COLO829 (cell line): ENCODE results near the gene CNTN5.

Experiments
- DNase-seq: peaks from one replicate; pipeline ENCODE4 v3.0.0; 2012; ENCODE audit warnings: low spot score

The CNTN5 gene

DNA sequence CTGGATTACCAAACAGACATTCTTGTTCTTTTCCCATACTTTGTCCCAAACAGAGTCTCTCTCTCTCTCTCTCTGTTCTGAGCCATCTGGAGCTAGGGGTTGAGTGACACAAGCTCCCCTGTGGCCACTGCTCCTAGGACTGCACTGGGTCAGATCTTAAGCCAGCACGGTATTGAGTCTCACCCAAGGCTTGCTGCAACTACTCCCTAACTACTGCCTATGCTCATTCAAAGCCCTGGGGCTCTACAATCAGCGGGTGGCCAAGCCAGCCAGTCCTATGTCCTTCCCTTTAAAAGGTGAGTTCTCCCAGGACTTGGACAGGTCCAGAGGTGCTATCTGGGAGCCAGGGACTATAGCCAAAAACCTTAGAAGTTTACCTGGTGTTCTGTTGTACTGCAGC, 385.6 kb downstream of the CNTN5 start:
- no peak for DNase-seq

DNA sequence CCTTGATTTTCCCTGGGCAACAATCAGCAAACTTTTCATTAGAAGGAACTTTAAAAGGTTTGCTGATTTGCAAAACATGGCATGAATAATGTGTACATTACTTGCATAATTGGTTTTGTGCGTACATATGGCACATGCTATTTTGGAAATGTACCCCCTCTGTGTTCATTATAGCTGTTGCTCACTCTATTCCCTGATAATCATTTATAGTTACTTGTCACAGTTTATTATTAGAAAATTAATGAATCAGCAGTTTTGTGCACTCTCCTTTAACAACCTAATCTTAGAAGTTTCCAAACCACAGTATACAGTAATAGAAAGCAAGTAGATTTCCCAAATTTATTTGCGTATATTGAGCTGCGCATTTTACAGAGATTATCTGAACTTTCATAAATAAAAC, 389.9 kb downstream of the CNTN5 start:
- DNase-seq: no peak

DNA sequence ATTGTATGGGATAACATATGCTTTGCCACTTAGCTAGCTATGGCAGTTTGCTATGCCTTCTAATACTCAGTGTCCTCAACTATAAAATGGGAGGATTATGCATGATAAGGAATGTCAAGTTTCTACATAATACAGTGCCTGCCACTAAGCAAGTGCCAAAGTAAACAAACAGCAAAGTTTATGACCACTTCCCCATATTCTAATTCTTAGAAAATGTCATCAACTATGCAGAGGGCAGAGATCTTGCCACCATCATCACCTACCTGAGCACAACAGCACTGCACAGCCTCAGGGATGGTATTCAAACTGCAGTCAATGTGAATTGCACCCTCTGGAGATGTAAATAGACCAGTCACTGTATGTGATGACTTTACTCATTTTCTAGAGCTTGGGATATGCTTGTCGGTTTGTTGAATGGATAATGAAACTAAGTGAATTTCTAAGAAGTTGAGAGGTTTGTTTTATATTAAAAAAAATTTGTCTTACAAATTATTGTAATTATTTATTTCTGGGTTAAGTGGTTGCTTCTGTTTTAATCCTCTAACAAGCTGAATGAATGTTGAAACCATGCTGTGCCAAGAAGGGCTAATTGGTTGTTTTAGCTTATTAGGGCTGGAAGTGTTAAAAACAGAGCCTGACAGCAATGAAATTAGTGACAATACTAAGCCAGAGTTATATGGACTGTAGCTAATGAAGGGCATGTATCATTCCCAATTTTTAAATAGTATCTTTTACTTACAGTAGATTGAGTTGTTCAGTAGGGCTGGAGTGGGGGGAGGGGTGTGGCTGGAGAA, 398.4 kb downstream of the CNTN5 start:
- no peak for DNase-seq

DNA sequence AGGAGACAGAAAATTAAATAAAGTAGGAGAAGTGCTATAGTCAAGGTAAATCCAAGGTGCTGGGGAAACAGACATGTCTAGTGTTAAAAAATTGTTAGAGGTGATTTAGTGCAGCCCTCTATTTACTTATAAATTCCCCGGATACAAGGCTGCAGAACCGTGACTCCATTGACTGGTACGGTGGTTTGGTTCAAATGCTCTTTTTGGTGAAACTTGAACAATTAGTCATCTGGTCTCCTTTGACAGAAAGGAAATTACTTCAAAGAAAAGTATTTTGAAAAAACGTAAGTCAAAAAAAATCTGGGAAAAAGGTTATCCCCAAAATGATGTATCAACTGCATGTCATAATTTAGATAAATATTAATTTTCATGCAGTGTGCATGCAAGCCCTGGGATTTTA, 399.2 kb downstream of the CNTN5 start:
- no peak for DNase-seq

DNA sequence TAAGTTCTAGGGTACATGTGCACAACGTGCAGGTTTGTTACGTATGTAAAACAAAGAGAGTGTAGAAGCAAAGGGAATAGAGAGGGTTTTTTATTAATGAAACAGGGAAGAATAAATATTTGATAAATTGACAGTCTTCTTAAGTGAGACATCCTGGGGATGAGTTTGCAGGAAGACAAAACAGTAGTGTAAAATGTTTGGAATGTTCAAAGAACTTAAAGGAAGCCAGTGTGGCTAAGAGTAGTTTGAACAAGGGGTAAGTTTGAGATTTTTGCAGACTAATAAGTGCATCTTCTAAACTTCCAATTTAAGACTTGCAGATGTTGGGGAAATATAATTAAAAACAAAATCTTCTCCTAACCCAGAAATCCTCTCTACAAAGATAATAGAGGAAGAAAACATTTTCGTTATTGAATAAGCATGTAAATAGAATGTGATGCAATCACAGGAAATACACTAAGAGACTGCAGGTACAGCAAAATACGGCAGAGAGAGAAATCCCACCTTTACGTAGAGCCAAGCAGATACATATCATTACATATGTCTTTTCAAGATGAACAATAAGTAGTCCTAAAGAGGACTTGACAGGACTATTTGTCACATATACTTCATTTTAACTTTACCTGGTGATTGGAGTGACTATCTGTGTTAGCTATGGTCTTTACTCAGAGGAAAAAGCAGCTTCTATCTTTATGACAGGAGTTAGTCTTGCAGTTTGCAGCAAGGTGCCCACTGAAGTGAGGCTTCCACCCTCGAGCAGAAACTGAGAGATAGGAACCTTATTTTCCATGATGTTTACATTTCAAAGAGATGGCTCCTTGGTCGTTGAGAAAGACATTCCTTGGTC, 402.1 kb downstream of the CNTN5 start:
- no peak for DNase-seq

DNA sequence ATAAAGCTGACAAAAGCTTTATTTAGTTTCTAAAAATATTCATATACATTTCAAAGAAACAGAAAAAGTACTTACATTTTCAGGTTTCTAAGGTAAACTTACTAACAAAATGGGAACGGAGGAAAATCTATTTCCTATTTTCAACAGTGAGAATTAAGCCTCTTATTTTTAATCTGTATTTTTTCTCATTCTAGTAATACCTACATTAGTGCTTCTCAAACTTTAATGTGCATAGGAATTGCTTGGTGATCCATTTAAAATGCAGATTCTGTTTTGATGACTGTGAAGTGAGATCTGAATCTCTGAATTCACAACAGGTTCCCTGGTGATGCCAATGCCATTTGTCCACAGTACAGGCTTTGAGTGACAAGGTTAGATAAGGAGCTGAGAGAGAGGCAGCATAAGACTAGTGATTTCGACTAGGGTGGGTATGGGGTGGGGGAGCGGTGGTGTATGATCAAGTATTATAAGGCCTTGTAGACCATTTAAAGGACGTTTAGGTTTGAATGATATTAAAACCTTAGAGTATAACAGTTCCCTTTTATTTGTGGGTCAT, 402.8 kb downstream of the CNTN5 start:
- DNase-seq: no peak

DNA sequence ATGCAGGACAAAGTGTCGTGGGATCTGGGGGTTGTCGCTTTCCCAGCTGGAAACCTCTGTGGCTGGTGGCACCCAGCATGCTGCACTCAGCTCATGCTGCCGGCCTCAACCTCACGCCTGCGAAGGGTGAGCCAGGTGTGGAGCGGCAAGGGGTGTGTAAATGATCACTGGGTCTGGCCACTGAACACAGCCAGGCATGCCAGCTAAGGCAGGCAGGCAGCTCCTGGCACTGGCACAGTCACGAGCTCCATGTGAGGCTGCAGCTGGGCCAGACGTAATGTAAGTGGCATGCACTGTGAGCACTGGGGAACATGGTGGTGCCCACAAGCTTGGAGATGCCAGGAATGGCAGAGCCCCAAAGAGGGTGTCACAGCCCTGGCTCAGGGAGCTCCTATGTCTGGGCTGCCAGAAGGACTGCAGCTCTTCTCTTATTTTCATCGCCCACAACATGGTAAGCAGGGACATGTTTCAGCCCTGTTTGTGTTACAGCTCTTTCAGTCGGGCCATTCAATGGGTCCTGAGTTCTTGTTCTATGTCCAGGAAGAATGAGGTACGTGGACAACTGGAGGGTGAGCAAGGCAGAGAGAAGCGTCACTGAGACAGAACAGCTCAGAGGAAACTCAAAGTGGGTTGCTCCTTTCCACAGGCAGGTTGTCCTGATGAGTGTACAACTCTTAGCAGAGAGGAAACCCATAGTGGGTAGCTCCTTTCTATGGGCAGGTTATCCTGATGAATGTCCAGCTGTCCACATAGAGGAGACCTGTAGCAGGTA, 403.8 kb downstream of the CNTN5 start:
- no peak for DNase-seq

DNA sequence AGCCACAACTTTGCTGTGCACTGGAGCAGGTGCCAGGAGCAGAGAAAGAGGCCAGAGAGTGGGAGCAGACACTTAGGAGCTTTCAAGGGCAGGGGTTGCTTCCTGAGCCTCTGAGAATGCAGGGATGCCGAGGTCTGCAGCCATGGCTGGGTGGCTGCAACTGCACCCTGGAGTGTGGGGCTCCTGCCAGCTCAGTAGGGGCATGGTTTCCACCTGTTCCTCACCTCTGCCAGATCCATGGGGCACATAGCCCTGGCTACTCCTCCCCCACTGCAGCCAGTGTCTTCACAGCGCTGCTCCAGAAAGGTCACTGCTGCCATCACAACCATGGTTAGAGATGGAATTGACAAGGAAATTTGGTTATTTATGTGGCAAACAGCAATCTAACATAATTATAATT, 404.8 kb downstream of the CNTN5 start:
- DNase-seq: no peak

DNA sequence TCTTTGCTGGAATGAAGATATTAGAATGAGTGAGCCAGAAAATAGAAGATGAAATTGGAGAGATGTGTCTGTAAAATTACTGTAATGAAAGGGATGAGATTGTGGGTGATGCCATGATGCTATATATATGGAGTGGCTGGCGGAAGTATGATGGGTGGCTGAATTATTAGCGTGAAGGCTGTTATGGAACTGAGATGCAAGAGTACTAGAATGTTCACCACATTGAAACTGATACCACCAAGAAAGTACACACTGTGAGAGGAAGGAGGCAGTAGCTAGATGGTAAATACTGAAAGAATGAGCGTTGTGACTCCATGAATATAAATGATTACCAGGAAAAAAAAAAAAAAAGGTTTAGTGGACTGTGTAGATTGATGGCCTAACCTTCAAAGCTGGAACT, 411.9 kb downstream of the CNTN5 start:
- DNase-seq: no peak

DNA sequence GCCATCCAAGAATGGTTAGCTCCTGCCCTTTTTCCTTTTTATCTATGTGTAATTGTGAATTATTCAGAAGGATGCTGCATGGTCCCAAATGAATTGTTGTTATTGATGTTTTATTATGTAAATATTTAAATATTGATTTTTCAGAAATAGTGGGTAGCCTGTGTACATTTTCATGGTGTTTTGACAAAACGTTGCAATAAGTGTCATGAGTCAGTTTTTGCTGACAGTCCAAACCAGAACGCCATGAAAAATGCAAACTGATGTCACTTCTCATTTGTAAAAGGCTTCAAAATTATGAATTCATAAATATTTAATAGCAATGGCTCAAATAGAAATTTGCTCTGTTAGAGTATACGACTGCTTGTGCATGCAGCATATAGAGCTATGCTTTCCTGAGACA, 422.5 kb downstream of the CNTN5 start:
- DNase-seq: no peak

DNA sequence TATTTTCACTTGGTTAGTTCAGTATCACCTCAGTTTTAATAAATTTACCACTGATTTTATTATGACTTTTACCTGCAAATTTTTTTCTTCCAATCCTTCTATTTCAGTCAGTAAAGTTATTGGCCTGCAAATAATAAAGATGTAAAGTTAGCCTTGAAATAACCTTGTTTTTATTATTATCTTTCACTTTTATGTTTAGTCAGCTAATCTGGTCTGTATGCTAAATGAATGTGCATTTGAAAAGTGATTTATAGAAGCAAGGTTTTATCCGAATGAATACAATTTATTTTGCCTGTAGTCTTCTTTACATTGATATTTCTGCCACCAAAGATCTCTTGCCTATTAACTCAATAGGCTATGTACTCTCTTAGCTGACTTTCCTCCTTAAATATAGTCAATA, 425.7 kb downstream of the CNTN5 start:
- DNase-seq: no peak

DNA sequence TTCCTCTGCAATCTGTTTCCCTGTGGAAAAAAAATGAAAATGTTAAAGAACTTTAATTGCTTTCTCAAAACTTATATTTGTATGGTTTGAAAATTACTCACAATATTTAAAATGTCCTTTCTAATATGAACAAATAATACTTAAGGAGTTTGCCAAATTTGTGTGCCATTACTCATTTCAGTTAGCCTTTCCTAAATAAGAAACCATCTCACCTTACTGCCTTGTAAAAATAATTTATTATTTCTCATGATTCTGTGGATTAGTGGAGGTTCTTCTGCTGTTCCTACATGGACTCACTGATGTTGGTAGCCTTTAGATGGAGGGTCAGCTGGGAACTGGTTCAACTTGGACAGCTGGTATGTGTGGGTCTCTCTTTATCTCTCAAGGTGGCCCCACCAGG, 428.6 kb downstream of the CNTN5 start:
- DNase-seq: no peak

DNA sequence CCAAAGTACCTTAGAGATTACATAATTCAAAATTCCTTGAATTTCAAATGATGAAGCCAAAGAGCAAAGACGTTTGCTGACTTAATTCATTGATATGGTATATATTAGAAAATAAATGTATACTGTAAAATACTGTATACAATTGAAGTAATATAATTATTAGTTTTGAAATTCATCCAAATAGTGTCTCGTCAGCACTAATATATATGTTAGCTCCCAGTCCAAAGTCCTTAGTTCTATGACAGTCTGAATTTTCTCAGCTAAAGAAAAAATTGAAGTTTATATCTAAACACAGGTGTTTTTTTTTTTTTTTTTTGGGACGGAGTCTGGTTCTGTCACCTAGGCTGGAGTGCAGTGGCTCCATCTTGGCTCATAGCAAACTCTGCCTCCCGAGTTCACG, 431.3 kb downstream of the CNTN5 start:
- no peak for DNase-seq

DNA sequence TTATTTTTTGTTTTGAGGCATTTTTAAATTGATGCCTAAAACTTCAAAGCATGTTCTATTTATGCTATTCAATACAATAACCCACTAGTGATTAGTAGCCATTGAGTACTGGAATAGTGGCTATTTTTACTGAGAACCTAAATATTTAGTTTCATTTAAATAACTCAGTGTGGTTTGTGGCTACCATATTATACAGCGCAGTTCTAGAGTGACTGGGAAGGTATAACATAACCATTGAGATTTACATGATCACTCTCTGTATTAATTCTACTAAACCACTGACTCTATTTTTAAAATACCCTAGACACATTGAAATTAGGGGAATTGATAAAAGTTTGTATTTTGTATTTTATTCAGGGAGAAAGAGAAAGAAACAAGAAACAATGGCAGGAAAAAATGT, 441.2 kb downstream of the CNTN5 start:
- no peak for DNase-seq

DNA sequence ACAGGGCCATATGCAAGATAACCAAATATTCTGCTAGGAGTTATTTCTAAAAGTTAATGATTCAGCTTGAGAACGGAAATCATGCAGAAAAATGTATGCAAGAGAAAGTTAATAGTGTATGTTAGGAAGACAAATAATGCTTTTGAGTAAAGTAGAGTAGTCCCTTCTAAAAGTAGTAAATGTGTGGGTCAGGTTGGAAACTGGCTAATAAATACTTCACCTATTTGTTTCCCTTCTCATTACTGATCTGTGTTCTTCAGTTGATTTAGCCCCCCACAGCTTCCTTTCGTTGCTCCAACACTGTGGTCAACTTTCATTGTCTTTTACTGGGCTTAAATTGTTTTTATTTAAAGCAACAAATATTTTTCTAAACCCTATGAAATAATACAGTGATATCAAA, 444.2 kb downstream of the CNTN5 start:
- no peak for DNase-seq

DNA sequence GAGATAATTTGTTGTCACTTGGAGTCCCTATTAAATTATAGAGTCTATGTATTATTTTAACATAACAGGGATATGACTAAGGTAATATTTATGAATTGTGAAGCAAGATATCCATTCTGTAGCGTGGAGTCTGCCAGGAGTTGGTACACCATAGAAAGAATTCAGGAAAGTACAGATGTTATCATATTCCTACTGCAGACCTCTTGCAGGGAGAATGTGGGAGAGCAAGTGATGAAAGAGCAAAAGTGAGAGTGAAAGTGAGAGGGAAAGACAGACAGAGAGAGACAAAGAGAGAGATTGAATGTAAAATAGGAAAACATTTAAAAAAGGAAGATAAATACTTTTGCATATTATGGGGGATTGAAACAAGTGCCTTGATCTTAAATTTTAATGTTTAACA, 468.8 kb downstream of the CNTN5 start:
- no peak for DNase-seq

DNA sequence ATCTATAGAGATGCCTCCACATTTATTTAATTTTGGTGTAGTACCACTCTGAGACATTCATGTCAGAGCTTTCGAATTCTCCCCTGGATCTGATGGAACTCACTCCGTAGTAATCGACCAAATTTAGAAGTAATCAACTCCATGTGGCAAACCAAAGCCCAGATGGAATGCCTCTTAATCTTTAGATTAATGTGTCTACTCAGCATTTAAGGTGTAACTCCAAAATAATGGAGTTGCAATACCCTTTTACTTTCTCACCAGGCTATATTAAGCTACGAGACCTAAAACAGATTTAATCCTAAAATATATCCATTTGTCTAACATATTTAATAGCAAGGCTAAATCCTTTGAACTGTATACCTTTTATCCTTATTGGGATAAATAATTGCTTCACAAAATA, 473.3 kb downstream of the CNTN5 start:
- no peak for DNase-seq

DNA sequence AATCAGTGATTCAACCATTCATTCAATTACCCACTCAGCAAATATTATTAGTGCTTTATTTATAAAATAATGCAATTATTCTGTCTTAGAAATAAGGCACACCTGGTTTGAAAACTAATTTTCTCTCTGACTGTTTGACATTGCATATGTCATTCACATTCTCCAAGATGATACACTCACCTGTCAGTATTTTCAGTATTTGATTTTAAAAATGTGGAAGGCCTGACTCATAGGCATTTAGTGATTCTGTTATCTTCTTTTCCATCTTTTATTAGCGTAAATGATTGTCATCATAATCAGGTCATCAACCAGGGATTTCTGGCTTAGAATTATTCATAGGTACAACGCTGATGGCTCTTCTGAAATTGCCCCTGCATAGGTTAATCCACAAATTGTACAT, 480.9 kb downstream of the CNTN5 start:
- no peak for DNase-seq

DNA sequence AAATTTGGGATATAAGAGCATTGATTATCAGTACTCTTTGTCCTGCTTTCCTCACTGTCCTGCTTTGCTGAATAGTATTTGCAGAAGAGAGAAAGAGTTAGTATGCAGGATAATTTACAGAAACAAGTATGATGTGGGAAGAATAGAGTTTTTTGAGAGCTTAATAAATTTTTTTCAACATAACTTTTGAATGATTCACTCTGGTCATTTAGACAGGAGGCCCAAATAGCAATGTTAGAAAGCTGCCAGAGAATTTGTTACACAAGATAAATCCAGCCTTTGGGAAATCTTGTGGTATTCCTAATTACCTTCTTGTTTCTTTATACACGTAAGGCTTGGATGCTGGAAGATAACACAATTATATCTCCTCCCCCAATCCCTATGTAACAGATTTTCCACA, 484.6 kb downstream of the CNTN5 start:
- no peak for DNase-seq

DNA sequence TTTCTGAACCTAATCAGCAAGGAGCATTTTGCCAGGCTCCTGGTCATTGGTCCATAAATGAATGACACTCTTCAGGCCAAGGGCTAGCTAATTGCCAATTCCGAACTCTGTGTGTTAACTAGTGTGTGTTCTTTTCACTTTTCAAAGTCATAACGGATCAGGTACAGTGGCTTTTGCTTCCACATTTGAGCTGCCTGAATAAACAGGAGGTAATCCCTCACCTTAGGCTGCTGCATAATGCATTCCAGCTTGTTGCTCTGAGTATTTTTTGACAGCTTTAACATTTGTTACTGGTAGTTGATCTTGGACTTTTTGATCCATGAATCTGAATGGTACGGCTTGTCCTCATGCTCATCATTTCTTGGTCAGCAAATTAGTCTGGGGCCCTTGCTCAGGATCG, 485.1 kb downstream of the CNTN5 start:
- DNase-seq: no peak

DNA sequence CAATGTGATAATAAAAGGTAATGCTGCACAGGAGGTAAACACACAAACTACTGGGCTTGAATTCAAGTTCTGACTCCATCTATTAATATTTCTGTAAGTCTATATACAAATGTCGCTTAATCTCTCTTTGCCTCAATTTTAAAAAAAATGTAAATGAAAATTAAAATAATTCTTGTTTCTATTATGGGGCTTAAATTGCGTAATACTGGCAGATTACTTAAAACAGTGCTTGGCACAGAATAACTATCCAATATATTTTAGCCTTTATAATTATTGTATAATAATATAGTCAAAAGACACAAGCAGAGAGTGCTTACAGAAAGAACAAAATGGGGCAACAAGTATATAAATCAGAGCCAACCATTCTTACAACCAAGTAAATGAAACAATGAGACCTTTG, 489.1 kb downstream of the CNTN5 start:
- DNase-seq: no peak

DNA sequence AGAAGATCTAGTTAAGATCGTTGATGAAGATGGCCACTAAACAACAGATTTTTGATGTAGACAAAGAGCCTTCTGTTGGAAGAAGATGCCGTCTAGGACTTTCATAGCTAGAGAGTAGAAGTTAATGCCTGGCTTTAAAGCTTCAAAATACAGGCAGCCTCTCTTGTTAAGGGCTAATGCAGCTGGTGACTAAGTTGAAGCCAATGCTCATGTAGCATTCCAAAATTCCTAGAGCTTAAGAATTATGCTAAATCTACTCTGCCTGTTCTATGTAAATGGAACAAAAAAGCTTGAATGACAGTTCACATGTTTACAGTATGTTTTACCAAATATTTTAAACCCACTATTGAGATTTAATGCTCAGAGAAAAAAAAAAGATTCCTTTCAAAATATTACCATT, 492.6 kb downstream of the CNTN5 start:
- no peak for DNase-seq

DNA sequence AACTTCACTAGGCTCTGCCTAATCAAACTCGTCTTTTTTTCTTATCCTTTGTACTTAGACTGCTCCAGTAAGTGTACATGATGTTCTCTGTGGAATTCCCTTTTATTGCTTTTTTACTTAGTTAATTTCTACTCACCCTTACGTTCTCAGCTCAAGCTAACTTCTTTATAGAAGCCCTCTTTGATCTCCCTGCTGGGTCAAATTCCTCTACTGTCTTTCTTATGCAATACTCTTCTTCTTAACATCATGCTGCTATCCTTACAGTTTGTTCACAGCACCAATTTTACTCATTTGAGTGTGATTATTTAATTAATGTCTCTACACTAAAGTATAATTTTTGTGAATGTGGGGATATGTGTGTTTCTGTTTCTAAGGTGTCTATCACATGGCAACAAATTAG, 498.3 kb downstream of the CNTN5 start:
- DNase-seq: no peak
